Activated naive CD4-positive, alpha-beta T cell treated with Interleukin-2 at 50 U/mL for 16 hours (primary cell): Measurements from ENCODE around the gene MICALL1.

Experiments used
- DNase-seq: peaks from one replicate; pipeline ENCODE4 v3.0.0-alpha.2; 2020

MICALL1 gene

GRCh38 chr22:37905534-37906363 lies at the start of gene MICALL1:
Gene MICALL1 (plus strand): TSS chr22:37906297. CDS start chr22:37906423, 126 bp downstream.
- peak; percentile 64 for DNase-seq

- DNase-seq: no peak
Observed at GRCh38 chr22:37860796-37861421, 45.2 kb upstream of the MICALL1 start.

- no peak for DNase-seq
Observed at GRCh38 chr22:37862570-37863325, 43.3 kb upstream of the MICALL1 start.

- DNase-seq: no peak
Observed at GRCh38 chr22:37865510-37865909, 40.6 kb upstream of the MICALL1 start.

GRCh38 chr22:37870273-37870672 lies 35.8 kb upstream of the MICALL1 start:
- no peak for DNase-seq

GRCh38 chr22:37880668-37881440 lies 25.2 kb upstream of the MICALL1 start:
- no peak for DNase-seq

- no peak for DNase-seq
Observed at GRCh38 chr22:37884420-37884819, 21.7 kb upstream of the MICALL1 start.

- DNase-seq: no peak
Observed at GRCh38 chr22:37887584-37888378, 18.3 kb upstream of the MICALL1 start.

GRCh38 chr22:37891926-37892325 lies 14.2 kb upstream of the MICALL1 start:
- no peak for DNase-seq

- no peak for DNase-seq
Observed at GRCh38 chr22:37892566-37893335, 13.3 kb upstream of the MICALL1 start.

- DNase-seq: no peak
Observed at GRCh38 chr22:37893583-37893983, 12.5 kb upstream of the MICALL1 start.

- no peak for DNase-seq
Observed at GRCh38 chr22:37894939-37895670, 11.0 kb upstream of the MICALL1 start.

- DNase-seq: peak; percentile 21
Observed at GRCh38 chr22:37896181-37896592, 9.9 kb upstream of the MICALL1 start.

GRCh38 chr22:37896939-37897338 lies 9.2 kb upstream of the MICALL1 start:
- no peak for DNase-seq

- DNase-seq: no peak
Observed at GRCh38 chr22:37897807-37898206, 8.3 kb upstream of the MICALL1 start.

GRCh38 chr22:37898441-37899181 lies 7.5 kb upstream of the MICALL1 start:
- DNase-seq: no peak

GRCh38 chr22:37904572-37905533 lies 1.2 kb upstream of the MICALL1 start:
- no peak for DNase-seq

- peak; percentile 43 for DNase-seq
Observed at GRCh38 chr22:37906364-37907008, 389 bp downstream of the MICALL1 start.
